ENCODE measurements around the gene SBF2.
A peak's percentile ranks its signal among the peaks of the same experiment; 100 is the strongest.
"Not testable (repeated sequence)": the region's sequence is repeated elsewhere in the genome, so short reads cannot be mapped to it uniquely, and the experiment has no call there.

Gene SBF2

GRCh38 chr11:10041748-10042446, 252.1 kb downstream of the SBF2 start:
- no peak for TF ChIP-seq CTCF (conservative IDR thresholded peaks at IDR 0.05; ENCODE audit: low read depth, low read length)
- H3K4me3 ChIP-seq (ENCODE audit: low read depth, low read length), result no peak overlapping the region
- DNase-seq (ENCODE audit: low read depth), result no peak

GRCh38 chr11:10041332-10041731, 252.7 kb downstream of the SBF2 start:
- no peak for DNase-seq (ENCODE audit: low read depth)
- no peak overlapping the region for H3K4me3 ChIP-seq (ENCODE audit: low read depth, low read length)
- no peak for TF ChIP-seq CTCF (conservative IDR thresholded peaks at IDR 0.05; ENCODE audit: low read depth, low read length)

GRCh38 chr11:10038521-10039302, 255.3 kb downstream of the SBF2 start:
- DNase-seq (ENCODE audit: low read depth), result peak; percentile 51
- TF ChIP-seq CTCF (conservative IDR thresholded peaks at IDR 0.05; ENCODE audit: low read depth, low read length), result no peak
- no peak overlapping the region for H3K4me3 ChIP-seq (ENCODE audit: low read depth, low read length)

- not testable (repeated sequence) for DNase-seq (ENCODE audit: low read depth); H3K4me3 ChIP-seq (ENCODE audit: low read depth, low read length)
Measured at GRCh38 chr11:10035932-10036331, 258.1 kb downstream of the SBF2 start.

- DNase-seq (ENCODE audit: low read depth), result no peak
- no peak for TF ChIP-seq CTCF (conservative IDR thresholded peaks at IDR 0.05; ENCODE audit: low read depth, low read length)
Measured at GRCh38 chr11:10032935-10033334, 261.1 kb downstream of the SBF2 start.

GRCh38 chr11:10030122-10030490, 263.9 kb downstream of the SBF2 start:
- TF ChIP-seq CTCF (conservative IDR thresholded peaks at IDR 0.05; ENCODE audit: low read depth, low read length), result no peak
- no peak overlapping the region for H3K4me3 ChIP-seq (ENCODE audit: low read depth, low read length)
- no peak for DNase-seq (ENCODE audit: low read depth)

More at GRCh38 chr11:10032935-10033334, 261.1 kb downstream of the SBF2 start:
- no peak overlapping the region for H3K4me3 ChIP-seq (ENCODE audit: low read depth, low read length)

GRCh38 chr11:10029386-10030121, 264.5 kb downstream of the SBF2 start:
- no peak for DNase-seq (ENCODE audit: low read depth)
- TF ChIP-seq CTCF (conservative IDR thresholded peaks at IDR 0.05; ENCODE audit: low read depth, low read length), result no peak
- no peak overlapping the region for H3K4me3 ChIP-seq (ENCODE audit: low read depth, low read length)
